HG03280 (cell line): ENCODE data around the gene SPAG7.

Source experiments
- ATAC-seq: cut with Tn5 transposase; IDR thresholded peaks from one replicate; pipeline ENCODE4 v1.9.1; 2021; ENCODE audit warnings: mild to moderate bottlenecking, moderate library complexity; ENCODE audit not compliant: unreplicated experiment

Gene SPAG7

GRCh38 chr17:4950075-4950745, 17.4 kb downstream of the SPAG7 start:
- ATAC-seq: no peak

- ATAC-seq: peak; percentile 27
Measured at GRCh38 chr17:4949321-4950074, 18.1 kb downstream of the SPAG7 start.

GRCh38 chr17:4948931-4949320, 18.7 kb downstream of the SPAG7 start:
- peak; percentile 38 for ATAC-seq

- ATAC-seq: peak; percentile 26
Measured at GRCh38 chr17:4948166-4948930, 19.3 kb downstream of the SPAG7 start, which contains the start of gene PFN1. Gene PFN1 (minus strand): TSS chr17:4948530. CDS start chr17:4948394, 136 bp downstream.

GRCh38 chr17:4947411-4948165, 20.0 kb downstream of the SPAG7 start:
- peak; percentile 9 for ATAC-seq

GRCh38 chr17:4947010-4947410, 20.6 kb downstream of the SPAG7 start:
- no peak for ATAC-seq

- no peak for ATAC-seq
Measured at GRCh38 chr17:4946312-4946976, 21.2 kb downstream of the SPAG7 start.

- ATAC-seq: no peak
Measured at GRCh38 chr17:4945944-4946280, 21.7 kb downstream of the SPAG7 start.

- peak; percentile 23 for ATAC-seq
Measured at GRCh38 chr17:4945176-4945943, 22.3 kb downstream of the SPAG7 start.

GRCh38 chr17:4944554-4945175, 23.0 kb downstream of the SPAG7 start:
- ATAC-seq: no peak

GRCh38 chr17:4944163-4944553, 23.5 kb downstream of the SPAG7 start:
- no peak for ATAC-seq

GRCh38 chr17:4942760-4943508, 24.7 kb downstream of the SPAG7 start:
- ATAC-seq: no peak

GRCh38 chr17:4941319-4941610, 26.4 kb downstream of the SPAG7 start:
- ATAC-seq: no peak

GRCh38 chr17:4940555-4941318, 26.9 kb downstream of the SPAG7 start:
- no peak for ATAC-seq

GRCh38 chr17:4939796-4940554, 27.6 kb downstream of the SPAG7 start, which contains the start of the genes RNF167 and SLC25A11:
Gene RNF167 (plus strand): TSS chr17:4940268. CDS start chr17:4940910, 642 bp downstream.
Gene SLC25A11 (minus strand): TSS chr17:4940046. CDS start chr17:4939910, 136 bp downstream.
- ATAC-seq: peak; percentile 80

GRCh38 chr17:4939546-4939795, 28.1 kb downstream of the SPAG7 start:
- peak; percentile 16 for ATAC-seq
